ENCODE measurements around the gene CDC23. TPM values are rescaled to one million over a fixed set of nuclear protein-coding genes. Genes with fewer than 3 reads are reported as not detected.
A peak's percentile ranks its signal among the peaks of the same experiment; 100 is the strongest.

Gene CDC23
- total and polyA plus RNA-seq, 2 of the 4 experiments (the other 2 are of a cell fraction): 21.1 to 28.0 TPM

DNA sequence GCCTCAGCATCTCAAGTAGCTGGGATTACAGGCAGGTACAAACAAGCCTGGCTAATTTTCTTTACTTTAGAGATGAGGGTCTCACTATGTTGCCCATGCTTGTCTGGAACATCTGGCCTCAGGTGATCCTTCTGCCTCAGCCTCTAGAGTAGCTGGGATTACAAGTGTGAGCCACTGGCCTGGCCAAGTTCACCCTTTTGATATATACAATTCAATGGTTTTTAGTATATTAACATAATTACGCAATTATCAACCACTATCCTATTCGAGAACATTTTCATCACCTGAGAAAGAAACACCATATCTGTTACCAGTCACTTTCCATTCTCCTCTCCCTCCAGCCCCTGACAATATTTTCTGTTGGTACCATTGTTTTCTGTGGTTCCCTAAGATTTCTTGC is 3.7 kb upstream of the CDC23 start:
- no peak overlapping the region for H2AFZ ChIP-seq (replicated peaks; ENCODE audit: low read length, poor library complexity)
- H3K9me1 ChIP-seq (ENCODE audit: insufficient read depth, low read length): no peaks in the 10 kb centered on the region
- H4K8ac ChIP-seq (ENCODE audit: low read depth in 2 of 2, low read length in 2 of 2): no peak overlapping the region
- no peaks in the 10 kb centered on the region for H3K9me3 ChIP-seq (ENCODE audit: control insufficient read depth, insufficient read depth, low read length)
- no peak overlapping the region for H2BK5ac ChIP-seq (ENCODE audit: low read depth, low read length, poor library complexity, severe bottlenecking)
- dilution Hi-C loops (cut with HindIII; ENCODE audit: low sequenced_read_pairs, unreplicated experiment) (no loop called here), in situ Hi-C loops (cut with MboI; ENCODE audit: low sequenced_read_pairs) (no loop called here), intact Hi-C loops (cut with micrococcal nuclease) (no loop called here)
- TF ChIP-seq CHD1 (IDR thresholded peaks at IDR 0.05; ENCODE audit: low read depth, low read length) (no peak), NFE2L2 (IDR thresholded peaks at IDR 0.05; ENCODE audit: low read depth, low read length) (no peak), FOS (IDR thresholded peaks at IDR 0.05; ENCODE audit: low read depth, low read length) (no peak), CEBPB (IDR thresholded peaks at IDR 0.05; ENCODE audit: low read depth, low read length) (peak; percentile 70)
- no CpG with 5 or more reads among the region's 2 CpGs for WGBS, 2 experiments (ENCODE audit: extremely low coverage in 2 of 2, insufficient read length in 1 of 2)
- no peaks in the 10 kb centered on the region for H3K27me3 ChIP-seq (ENCODE audit: control insufficient read depth, insufficient read depth, low read length)
- no TSS peak for BruUV-seq (replicated peaks)
- H2BK15ac ChIP-seq (ENCODE audit: low read depth, low read length): no peak overlapping the region
- no peaks in the 10 kb centered on the region for H3K36me3 ChIP-seq (ENCODE audit: control insufficient read depth, insufficient read depth, low read length)
- H3K4me1 ChIP-seq (ENCODE audit: control insufficient read depth, insufficient read depth, low read length): no peaks in the 10 kb centered on the region
- POLR2A ChIA-PET (ENCODE audit: unreplicated experiment): no interaction called here
- no peak overlapping the region for H3K23ac ChIP-seq (ENCODE audit: low read depth, low read length)
- no peak overlapping the region for H3K18ac ChIP-seq (ENCODE audit: low read depth, low read length)
- no peak overlapping the region for H3K56ac ChIP-seq (ENCODE audit: extremely low read depth, insufficient read depth, low read length)
- no peak overlapping the region for H2AK9ac ChIP-seq (replicated peaks; ENCODE audit: low read depth, low read length, poor library complexity)
- H4K20me1 ChIP-seq (ENCODE audit: insufficient read depth, low read length): no peaks in the 10 kb centered on the region
- DNase-seq (no peak), ATAC-seq (ENCODE audit: low read depth) (no peak)
- H3K4me3 ChIP-seq (ENCODE audit: insufficient read depth, low read depth, low read length): no peak overlapping the region
- no peak overlapping the region for H3K4ac ChIP-seq (ENCODE audit: low read depth, low read length)
- H3K9ac ChIP-seq (ENCODE audit: low read depth, low read length): no peak overlapping the region
- H2AK5ac ChIP-seq (ENCODE audit: low read depth, low read length): no peak overlapping the region
- no peak overlapping the region for H3K4me2 ChIP-seq (ENCODE audit: low read depth, low read length)
- no peak overlapping the region for H4K5ac ChIP-seq (ENCODE audit: low read depth, low read length)
- H3K27ac ChIP-seq (ENCODE audit: insufficient read depth, low read length): no peak overlapping the region
- no peak overlapping the region for H4K91ac ChIP-seq (ENCODE audit: insufficient read depth, low read depth, low read length)
- CTCF ChIA-PET: interaction anchor here (0.6 to 0.7 kb wide), 2 partner anchors 11 to 181 kb away, joined by 3 to 4 read pairs; no protein-coding TSS in a partner anchor
- H2BK120ac ChIP-seq (ENCODE audit: low read depth, low read length): no peak overlapping the region
- H2BK20ac ChIP-seq (ENCODE audit: low read depth, low read length): no peak overlapping the region
- H3K14ac ChIP-seq (replicated peaks; ENCODE audit: low read depth, low read length): no peak overlapping the region
- peaks cover 8 to 11% of the 10 kb centered on the region in 2 experiments for H3K79me1 ChIP-seq (ENCODE audit: low read depth in 1 of 2, low read length in 2 of 2)
